Panc1 (cell line): ENCODE results near the gene SCN7A. TPM values are rescaled to one million over a fixed set of nuclear protein-coding genes. Genes with fewer than 3 reads are reported as not detected.
"Not testable (repeated sequence)": the region's sequence is repeated elsewhere in the genome, so short reads cannot be mapped to it uniquely, and the experiment has no call there.

Experiments used
- ATAC-seq: fragments of 200-7000 bp; cut with Tn5 transposase; 2 replicates; pipeline ENCODE4 v1.9.1; 2020; ENCODE audit warnings: mild to moderate bottlenecking, moderate library complexity
- BruUV-seq: library from RNA; stranded (reverse); fragments of 400-500 nt; replicated peaks from 2 replicates; lab custom pipeline; 2021; lab: Mats Ljungman, UMichigan
- CTCF ChIA-PET: fragments of 300-600 bp; sonication (Branson Sonifier 250); formaldehyde crosslinking; loops from one replicate; lab custom pipeline; 2022; ENCODE audit warnings: antibody characterized with exemption; lab: Charles Lee
- POLR2A ChIA-PET: fragments of 300-600 bp; sonication (Branson Sonifier 250); formaldehyde crosslinking; loops from one replicate; lab custom pipeline; 2022; ENCODE audit warnings: antibody characterized with exemption; lab: Charles Lee
- DNase-seq: peaks from one replicate; pipeline ENCODE4 v3.0.0-alpha.2; 2010; ENCODE audit warnings: low read depth, low spot score
- H3K27ac ChIP-seq: 2 replicates; pipeline ENCODE4 v1.5.1; 2011; ENCODE audit warnings: mild to moderate bottlenecking, low read length, inconsistent platforms
- H3K27me3 ChIP-seq: fragments of 200-500 bp; sonication (Bioruptor generic); 2 replicates; pipeline ENCODE4 v1.6.0; 2014; ENCODE audit warnings: low read length, inconsistent platforms; ENCODE audit not compliant: control insufficient read depth, insufficient read depth
- H3K36me3 ChIP-seq: fragments of 200-500 bp; sonication (Bioruptor generic); 2 replicates; pipeline ENCODE4 v1.5.1; 2014; ENCODE audit warnings: inconsistent platforms, mild to moderate bottlenecking, low read length, moderate library complexity; ENCODE audit not compliant: control insufficient read depth, insufficient read depth
- H3K4me1 ChIP-seq: 2 replicates; pipeline ENCODE4 v1.5.1; 2011; ENCODE audit warnings: inconsistent platforms, mild to moderate bottlenecking, low read length, moderate library complexity; ENCODE audit not compliant: control insufficient read depth, insufficient read depth
- H3K4me3 ChIP-seq, 2 experiments: 2 replicates each; pipeline ENCODE4 v1.5.1; 2011 to 2012; ENCODE audit warnings: low read depth in 2 of 2, low read length in 2 of 2, mild to moderate bottlenecking in 2 of 2, inconsistent platforms in 1 of 2, moderate library complexity in 1 of 2
- H3K9me3 ChIP-seq: fragments of 200-500 bp; sonication (Bioruptor generic); 2 replicates; pipeline ENCODE4 v1.5.1; 2014; ENCODE audit warnings: low read depth, mild to moderate bottlenecking, inconsistent platforms, low read length, moderate library complexity; ENCODE audit not compliant: control insufficient read depth, insufficient read depth
- POLR2AphosphoS5 ChIP-seq: IDR thresholded peaks from 2 replicates; pipeline ENCODE4 v1.6.1; 2012; ENCODE audit warnings: mild to moderate bottlenecking, low read depth, low read length, moderate library complexity
- SIN3A ChIP-seq: IDR thresholded peaks from 2 replicates; pipeline ENCODE4 v1.6.1; 2012; ENCODE audit warnings: low read depth, mild to moderate bottlenecking, low read length, moderate library complexity, borderline replicate concordance; ENCODE audit not compliant: insufficient read depth
- TCF7L2 ChIP-seq: IDR thresholded peaks from 2 replicates; pipeline ENCODE4 v1.6.1; 2011; ENCODE audit warnings: mild to moderate bottlenecking, low read depth, low read length, inconsistent platforms
- in situ Hi-C: cut with HindIII; loops from 2 replicates; pipeline ENCODE4 v1.10.0; 2016; ENCODE audit warnings: low sequenced_read_pairs, low pct_unique_long_range_greater_than_20kb
- intact Hi-C: fragments of 100-400 bp; cut with micrococcal nuclease; formaldehyde crosslinking; loops from one replicate; pipeline ENCODE4 v1.10.0; 2022; ENCODE audit not compliant: unreplicated experiment
- total RNA-seq: library from RNA; stranded (reverse); gene quantifications from one replicate; pipeline ENCODE4 v1.2.1, GENCODE V29; 2021; ENCODE audit not compliant: unreplicated experiment
- TF ChIP-seq, protein P1 (sequence below), 2 experiments: IDR thresholded peaks; 2 replicates each; pipeline ENCODE4 v1.6.1; 2011 to 2012; ENCODE audit warnings: low read depth in 2 of 2, control low read depth in 1 of 2, low read length in 1 of 2, mild to moderate bottlenecking in 1 of 2, moderate library complexity in 1 of 2; ENCODE audit not compliant: insufficient read depth in 1 of 2
- TF ChIP-seq, protein P2 (sequence below): fragments of 450-650 bp; IDR thresholded peaks from 2 replicates; pipeline ENCODE4 v1.5.1; 2017; ENCODE audit warnings: mild to moderate bottlenecking

The SCN7A gene
- total RNA-seq, 1 experiment from 2014 or later = 0.03 TPM

DNA sequence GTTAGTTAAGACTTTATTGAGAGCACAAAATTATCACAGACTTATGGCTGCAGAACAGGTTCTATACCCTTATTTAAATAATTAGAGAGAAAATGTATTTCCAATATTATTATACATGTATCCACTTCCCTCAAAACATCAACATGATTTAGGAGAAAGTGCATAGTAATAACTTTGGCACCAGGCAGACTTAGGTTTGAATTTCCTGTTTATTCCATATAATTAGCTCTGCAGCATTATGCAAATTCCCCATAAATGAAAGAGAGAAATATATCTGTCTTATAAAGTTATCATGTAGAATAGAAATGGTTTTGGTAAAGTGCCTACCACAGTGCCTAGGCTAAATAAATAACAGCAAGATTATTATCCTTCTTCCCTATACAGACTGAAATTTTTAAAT, 133.6 kb downstream of the SCN7A start:
- no peak overlapping the region for H3K27ac ChIP-seq
- BruUV-seq = no TSS peak
- no peak for TF ChIP-seq POLR2AphosphoS5
- TF ChIP-seq TCF7L2 = no peak
- no peak for TF ChIP-seq SIN3A
- TF ChIP-seq, protein P1, sequence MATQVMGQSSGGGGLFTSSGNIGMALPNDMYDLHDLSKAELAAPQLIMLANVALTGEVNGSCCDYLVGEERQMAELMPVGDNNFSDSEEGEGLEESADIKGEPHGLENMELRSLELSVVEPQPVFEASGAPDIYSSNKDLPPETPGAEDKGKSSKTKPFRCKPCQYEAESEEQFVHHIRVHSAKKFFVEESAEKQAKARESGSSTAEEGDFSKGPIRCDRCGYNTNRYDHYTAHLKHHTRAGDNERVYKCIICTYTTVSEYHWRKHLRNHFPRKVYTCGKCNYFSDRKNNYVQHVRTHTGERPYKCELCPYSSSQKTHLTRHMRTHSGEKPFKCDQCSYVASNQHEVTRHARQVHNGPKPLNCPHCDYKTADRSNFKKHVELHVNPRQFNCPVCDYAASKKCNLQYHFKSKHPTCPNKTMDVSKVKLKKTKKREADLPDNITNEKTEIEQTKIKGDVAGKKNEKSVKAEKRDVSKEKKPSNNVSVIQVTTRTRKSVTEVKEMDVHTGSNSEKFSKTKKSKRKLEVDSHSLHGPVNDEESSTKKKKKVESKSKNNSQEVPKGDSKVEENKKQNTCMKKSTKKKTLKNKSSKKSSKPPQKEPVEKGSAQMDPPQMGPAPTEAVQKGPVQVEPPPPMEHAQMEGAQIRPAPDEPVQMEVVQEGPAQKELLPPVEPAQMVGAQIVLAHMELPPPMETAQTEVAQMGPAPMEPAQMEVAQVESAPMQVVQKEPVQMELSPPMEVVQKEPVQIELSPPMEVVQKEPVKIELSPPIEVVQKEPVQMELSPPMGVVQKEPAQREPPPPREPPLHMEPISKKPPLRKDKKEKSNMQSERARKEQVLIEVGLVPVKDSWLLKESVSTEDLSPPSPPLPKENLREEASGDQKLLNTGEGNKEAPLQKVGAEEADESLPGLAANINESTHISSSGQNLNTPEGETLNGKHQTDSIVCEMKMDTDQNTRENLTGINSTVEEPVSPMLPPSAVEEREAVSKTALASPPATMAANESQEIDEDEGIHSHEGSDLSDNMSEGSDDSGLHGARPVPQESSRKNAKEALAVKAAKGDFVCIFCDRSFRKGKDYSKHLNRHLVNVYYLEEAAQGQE (IDR thresholded peaks at IDR 0.05; ENCODE audit: insufficient read depth in 1 of 2, low read depth in 2 of 2, low read length in 1 of 2) = no peak
- TF ChIP-seq, protein P2, sequence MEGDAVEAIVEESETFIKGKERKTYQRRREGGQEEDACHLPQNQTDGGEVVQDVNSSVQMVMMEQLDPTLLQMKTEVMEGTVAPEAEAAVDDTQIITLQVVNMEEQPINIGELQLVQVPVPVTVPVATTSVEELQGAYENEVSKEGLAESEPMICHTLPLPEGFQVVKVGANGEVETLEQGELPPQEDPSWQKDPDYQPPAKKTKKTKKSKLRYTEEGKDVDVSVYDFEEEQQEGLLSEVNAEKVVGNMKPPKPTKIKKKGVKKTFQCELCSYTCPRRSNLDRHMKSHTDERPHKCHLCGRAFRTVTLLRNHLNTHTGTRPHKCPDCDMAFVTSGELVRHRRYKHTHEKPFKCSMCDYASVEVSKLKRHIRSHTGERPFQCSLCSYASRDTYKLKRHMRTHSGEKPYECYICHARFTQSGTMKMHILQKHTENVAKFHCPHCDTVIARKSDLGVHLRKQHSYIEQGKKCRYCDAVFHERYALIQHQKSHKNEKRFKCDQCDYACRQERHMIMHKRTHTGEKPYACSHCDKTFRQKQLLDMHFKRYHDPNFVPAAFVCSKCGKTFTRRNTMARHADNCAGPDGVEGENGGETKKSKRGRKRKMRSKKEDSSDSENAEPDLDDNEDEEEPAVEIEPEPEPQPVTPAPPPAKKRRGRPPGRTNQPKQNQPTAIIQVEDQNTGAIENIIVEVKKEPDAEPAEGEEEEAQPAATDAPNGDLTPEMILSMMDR = no peak
- DNase-seq = no peak
- ATAC-seq = no peak
- H3K4me1 ChIP-seq = no peaks in the 10 kb centered on the region
- H3K36me3 ChIP-seq = no peaks in the 10 kb centered on the region
- no peaks in the 10 kb centered on the region for H3K27me3 ChIP-seq
- intact Hi-C loops (loop anchor here (2.0 to 5.0 kb wide), 2 partner anchors 58 to 157 kb away; no protein-coding TSS in a partner anchor), in situ Hi-C loops (no loop called here)
- POLR2A ChIA-PET = no interaction called here
- CTCF ChIA-PET = no interaction called here
- H3K4me3 ChIP-seq = no peak overlapping the region
- H3K9me3 ChIP-seq = no peaks in the 10 kb centered on the region

DNA sequence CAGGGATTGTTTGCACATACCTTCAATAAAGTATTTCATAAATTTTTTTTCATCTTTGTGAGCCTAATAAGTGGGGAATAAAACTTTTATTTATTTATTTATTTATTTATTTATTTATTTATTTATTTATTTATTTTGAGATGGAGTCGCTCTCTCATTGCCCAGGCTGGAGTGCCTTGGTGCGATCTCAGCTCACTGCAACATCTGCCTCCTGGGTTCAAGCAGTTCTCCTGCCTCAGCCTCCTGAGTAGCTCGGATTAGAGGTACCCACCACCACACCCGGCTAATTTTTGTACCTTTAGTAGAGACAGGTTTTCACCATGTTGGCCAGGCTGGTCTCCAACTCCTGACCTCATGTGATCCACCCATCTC, 136.1 kb downstream of the SCN7A start:
- ATAC-seq, BruUV-seq, in situ Hi-C loops, H3K36me3 ChIP-seq, intact Hi-C loops, H3K4me3 ChIP-seq, H3K27ac ChIP-seq, H3K4me1 ChIP-seq, DNase-seq, POLR2A ChIA-PET, H3K9me3 ChIP-seq, H3K27me3 ChIP-seq: not testable (repeated sequence)
- CTCF ChIA-PET = interaction anchor here (0.7 kb wide), 1 partner anchor 156 kb away, joined by 8 read pairs; no protein-coding TSS in a partner anchor

GRCh38 chr2:166357068-166357949, 136.7 kb downstream of the SCN7A start:
- no TSS peak for BruUV-seq
- ATAC-seq (no peak), DNase-seq (no peak)
- ChIA-PET POLR2A (no interaction called here), CTCF (no interaction called here)
- in situ Hi-C loops (no loop called here), intact Hi-C loops (no loop called here)
- Histone ChIP-seq H3K9me3 (no peaks in the 10 kb centered on the region), H3K4me1 (no peaks in the 10 kb centered on the region), H3K27ac (no peak overlapping the region), H3K27me3 (no peaks in the 10 kb centered on the region), H3K4me3 (no peak overlapping the region), H3K36me3 (no peaks in the 10 kb centered on the region)
- TF ChIP-seq, protein P1 (IDR thresholded peaks at IDR 0.05; ENCODE audit: insufficient read depth in 1 of 2, low read depth in 2 of 2, low read length in 1 of 2) = no peak
- TF ChIP-seq POLR2AphosphoS5 = no peak
- TF ChIP-seq SIN3A = no peak
- TF ChIP-seq TCF7L2 = no peak
- TF ChIP-seq, protein P2 = no peak
